SHP77 treated with DMSO at 0.1 percent for 48 hours (cell line): Measurements from ENCODE around the gene DNAH5.

Source experiments
- DNase-seq: peaks from one replicate; lab custom pipeline; 2025; lab: John Stamatoyannopoulos, UW

The DNAH5 gene

DNA sequence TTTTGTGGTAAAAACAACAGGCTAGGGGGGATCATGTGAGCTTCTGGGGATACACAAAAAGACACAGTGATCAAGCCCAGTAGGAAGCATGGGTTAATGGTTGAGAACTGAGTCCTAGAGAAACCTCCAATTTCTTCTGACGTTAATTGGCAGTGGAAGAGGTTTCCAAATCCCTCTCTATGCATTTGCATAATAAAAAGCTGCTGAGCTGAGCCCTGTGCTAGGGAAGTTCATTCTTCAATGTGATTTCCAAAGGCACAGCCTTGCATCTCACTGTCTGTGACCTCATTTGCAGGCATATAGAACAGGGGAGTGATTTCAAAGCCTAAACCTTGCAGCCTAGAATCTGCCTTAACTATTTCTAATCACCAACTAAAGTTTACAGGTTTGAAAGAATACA is 812 bp downstream of the DNAH5 start:
- no peak for DNase-seq

DNA sequence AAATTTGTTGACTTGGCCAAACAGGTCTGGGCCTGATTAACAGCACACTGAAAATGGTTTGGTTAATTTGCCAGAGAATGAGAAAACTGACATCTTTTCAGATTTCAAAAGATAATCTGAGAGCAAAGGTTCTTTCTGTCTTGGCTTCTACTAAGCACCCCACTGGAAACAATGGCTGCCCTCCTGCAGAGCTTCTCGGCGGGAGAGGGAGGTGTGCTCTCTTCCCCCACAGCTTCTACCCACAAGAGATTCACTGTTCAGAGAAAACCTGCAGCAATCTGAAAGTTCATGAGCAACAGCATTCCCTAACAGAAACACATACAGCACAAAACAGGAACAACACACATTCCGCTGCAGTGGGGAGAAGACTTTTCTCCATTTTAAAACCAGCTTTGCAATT is 3.0 kb downstream of the DNAH5 start:
- DNase-seq: no peak

DNA sequence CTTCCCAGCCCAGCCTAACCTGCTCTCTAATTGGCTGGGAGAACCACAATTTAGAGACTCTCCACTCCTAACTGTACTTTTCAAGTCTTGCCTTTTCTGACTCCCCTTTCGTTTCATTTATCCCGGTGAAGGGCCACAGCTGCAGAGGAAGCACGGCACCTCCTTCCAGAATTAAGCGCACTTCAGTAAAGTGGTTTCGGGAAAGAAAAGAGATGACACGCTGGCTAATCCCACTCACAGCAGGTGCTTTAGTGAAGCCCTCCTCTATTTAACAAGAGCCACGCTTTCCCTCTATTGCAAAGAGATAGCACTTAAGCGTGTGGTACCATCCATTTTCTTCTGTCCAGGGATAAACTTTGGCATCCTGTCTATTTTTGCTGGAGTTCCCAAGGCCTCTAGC is 4.8 kb downstream of the DNAH5 start:
- DNase-seq: peak; percentile 40

DNA sequence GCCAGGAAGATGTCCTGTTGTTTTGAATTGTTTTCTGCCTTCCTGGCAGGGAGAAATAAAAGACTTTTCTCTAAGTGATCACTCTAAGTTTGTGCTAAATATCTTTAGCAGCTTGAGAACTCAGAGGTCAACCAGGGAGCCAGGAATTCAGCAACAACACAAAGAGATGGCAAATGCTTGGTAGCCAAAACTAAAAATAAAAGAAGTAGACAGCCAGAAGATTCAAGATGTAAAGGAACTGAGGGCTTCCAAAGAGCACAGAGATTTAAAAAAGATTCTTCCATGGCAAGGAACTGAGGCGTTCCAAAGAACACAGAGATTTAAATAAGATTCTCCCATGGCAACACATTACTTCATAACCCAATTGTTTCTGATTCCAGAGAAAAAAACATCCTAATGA is 9.6 kb downstream of the DNAH5 start:
- no peak for DNase-seq

DNA sequence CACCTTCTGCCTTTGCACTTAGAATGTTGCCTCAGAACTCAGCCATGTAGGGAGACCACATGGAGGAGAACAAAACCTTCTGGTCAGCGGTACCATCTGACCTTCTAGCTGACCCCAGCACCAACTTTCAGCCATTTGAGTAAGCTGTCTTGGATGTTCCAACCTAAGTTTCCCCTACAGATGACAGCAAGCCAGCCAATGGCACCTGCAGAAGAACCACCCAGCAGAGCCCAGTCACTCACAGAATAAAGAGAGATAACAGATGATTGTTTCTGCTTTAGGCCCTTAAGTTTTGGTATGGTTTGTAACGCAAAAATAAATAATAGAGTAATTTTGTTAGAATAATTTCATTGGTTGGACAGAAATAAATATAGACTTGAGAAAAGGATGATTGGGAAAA is 10.4 kb downstream of the DNAH5 start:
- no peak for DNase-seq

DNA sequence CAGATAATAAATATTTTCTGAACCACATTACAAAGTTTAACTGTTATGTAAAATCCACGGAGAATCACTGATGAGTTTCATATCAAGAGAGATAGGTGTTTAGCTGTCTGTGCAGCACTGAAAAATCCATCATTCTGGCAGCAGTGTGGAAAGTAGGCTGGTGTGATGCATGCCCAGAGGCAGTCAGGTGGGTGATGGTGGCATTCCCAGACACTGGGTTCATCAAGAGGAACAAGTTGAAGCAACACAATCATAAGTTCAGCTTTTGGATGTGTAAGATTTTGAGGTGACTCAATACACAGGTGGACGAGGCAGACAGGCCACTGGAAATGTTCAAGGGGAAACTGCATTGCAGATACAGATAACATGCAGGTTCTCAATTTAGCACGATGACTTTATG is 11.9 kb downstream of the DNAH5 start:
- no peak for DNase-seq

DNA sequence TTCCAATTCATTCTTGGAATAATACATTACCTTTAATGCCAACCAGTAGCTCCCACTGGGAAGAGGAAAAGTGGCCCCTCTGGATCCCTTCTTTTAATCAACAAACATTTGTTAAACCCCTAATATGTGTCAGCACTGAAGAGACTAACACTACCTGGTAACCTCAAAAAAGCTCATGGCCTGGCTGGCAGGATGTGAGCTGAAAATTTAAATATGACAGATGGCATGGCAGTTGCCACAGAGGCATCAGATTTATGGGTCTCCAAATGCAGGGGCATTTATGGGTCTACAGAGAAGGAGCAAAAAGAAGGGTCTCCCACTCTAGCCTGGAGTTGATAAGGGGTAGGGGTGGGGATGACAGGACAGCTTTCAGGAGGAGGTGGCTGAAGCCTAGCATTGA is 12.5 kb downstream of the DNAH5 start:
- DNase-seq: no peak

DNA sequence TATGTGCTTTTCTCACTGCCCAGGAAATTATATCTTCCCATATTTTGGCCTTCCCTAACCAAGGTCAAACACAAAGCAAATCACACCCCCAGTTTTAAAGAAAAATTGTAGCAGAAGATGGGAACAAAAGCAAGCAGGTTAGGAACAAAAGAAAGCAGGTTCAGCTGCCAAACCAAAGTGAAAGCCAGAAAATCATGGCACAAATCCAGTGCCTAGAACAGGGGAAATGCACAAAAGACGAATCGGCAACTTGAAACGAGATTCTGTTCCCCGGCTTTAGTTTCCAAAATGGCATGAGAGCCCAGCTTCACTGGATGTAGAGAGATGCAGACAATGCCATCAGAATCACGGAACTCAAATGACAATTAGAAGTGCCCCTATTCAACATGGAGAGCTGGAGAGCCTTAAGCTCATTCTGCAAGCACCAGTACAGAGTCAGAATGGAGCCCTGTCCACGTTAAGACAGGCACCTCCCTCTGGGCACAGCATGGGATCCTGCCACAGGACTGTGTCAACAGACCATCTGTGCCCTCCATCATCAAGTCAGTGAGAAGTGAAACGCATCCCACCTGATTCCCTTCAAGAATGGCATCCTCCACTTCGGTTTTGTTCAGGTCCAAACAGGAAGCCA is 13.8 kb downstream of the DNAH5 start:
- no peak for DNase-seq

DNA sequence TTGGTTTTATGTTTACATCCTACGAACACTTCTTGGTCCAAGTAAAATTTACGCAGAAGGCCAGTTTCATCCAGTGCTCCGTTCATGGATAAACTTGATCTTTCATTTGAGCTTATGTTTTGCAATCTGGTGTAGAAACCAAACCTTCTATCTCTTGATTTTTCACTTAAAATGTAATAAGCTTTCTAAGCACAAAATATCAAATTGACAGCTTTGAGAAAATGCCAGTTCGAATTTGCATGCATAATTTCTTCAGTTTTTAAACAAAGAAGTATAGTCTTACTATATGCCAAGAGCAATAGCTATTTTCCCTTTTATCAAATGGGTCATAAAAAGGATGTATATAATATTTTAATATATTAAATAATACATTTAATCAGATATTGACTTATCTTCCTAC is 17.8 kb downstream of the DNAH5 start:
- DNase-seq: no peak

DNA sequence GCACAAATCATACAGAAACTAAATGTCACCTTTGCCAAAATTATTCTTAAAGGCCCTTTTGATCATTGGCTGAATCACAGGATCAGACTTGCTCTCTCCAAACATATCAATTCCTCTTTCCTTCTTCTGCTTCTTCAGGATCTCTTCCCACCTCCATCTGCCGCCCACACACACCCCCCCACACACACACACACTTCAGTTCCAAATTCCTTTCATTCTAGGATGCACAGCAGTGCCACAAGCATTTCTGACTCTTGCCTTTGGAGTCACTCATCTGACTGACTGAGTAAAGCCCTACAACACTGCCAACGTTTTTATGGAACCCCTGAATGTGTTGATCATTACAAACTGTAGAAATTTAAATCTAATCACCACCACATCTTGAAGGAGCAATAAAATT is 22.9 kb downstream of the DNAH5 start:
- no peak for DNase-seq

DNA sequence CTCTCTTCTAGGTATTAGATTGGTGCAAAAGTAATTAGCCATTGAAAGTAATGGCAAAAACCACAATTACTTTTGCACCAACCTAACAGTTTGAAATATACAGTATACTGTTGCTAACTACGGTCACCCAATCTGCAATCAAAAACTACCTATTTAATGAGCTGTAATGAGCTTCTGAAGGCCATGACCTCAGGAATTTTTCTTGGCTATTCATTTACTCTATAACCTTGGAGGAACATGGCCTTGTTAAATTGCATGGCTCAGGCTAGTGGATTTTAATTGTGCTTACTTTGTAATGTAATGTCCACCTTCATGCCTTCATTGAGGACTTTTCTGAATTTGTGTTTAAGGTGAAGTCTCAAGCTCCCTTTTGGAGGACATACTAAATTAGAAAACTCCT is 24.7 kb downstream of the DNAH5 start:
- no peak for DNase-seq

DNA sequence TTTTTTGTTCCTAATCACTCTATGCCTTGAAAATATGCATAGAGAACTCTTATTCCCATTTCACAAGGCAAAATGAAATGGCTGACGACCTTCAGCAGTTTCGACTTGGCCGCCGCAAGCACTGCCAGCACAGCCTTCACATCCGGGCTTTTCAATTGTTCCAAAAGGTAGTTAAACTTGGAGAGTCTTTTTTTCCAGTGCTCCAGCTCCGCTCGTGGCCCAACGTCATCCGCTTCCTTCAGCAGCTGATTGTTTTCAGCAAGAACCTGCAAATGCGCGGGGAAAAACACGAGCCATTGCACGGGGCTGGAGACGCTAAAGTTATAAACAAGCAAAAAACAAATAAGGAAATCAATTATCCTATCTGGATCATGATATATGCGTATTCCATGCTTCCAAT is 25.4 kb downstream of the DNAH5 start:
- DNase-seq: no peak

DNA sequence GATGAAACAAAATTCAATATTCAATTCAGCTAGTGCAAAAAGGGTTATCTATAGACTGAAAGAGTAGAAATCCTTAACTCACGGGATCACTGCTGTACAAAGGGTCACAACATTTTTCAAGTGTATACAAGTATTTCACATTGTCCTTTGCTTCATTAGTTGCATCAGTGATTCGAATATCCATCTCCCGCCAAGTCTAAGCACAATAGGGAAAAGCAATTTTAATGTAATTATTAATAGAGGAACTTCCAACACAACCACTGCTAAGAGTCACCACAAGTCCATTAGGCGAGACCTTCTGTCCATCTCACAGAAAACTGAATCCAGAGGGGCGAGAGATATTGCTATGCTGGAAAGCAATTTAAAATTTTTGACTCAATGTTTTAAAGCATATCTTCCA is 27.4 kb downstream of the DNAH5 start:
- DNase-seq: no peak

DNA sequence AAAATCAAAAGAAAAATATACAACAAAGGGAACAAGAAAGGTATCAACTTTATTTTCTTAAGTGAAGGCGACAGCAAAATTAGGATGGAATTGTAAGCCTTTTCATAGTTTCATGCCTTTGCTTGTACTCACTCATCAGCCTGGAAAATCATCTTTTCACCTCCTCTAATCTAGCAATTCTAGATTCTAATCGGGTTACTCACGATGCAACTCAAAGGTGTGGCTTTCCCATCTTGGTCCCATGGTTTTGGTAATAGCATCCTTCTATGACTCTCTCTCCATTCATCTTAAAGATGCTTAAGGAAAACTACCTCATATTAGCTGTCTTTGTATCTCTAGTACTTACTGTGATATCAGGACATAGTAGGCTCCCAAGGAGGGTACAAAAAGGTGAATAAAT is 30.5 kb downstream of the DNAH5 start:
- no peak for DNase-seq

DNA sequence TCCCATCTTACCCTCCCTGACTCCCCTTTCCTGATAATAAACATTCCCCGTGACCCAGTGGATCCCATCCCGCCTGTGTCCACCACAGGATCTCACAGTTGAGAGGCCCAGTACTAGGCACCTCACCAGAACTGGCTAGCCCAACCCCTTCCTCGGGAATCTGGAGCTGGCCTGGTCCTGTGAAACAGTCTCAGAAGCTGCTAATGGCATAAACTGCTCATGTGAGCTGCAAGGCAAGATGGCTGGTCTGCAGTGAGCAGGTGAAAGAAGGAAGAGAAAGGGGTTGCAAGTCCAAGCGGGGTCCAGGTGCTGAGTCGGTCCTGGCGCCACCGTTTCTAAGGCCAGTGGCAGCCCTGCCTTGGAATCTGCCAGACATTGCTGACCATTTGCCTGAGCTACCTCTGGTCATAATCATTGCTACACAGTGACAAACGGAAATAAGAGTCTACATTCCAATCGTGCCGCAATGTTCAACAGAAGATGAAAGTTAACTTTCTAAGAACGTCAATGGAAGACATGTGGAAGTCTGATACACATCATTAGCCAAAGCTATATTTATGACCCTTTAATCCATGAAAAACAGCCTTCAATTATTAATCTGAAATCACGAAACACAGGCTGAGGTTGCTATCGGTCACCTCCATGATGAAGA is 33.7 kb downstream of the DNAH5 start:
- no peak for DNase-seq

DNA sequence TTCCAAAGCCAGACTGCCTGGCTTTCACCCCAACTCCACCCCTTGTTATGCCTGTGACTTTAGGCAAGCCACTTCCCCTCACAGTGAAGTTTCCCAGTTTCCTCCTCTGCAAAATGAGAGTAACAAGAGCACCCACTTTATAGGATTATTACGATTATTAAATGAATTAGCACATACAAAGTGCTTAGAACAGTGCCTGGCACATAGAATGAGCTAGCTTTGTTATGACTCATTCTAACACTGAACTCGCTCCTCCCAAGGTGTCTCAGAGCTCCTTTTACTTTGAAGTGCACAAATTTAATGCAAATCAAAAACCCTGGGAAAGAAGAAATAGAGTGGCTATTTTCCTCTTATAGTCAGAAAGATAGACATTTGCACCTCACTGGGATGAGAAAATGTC is 34.3 kb downstream of the DNAH5 start:
- no peak for DNase-seq

DNA sequence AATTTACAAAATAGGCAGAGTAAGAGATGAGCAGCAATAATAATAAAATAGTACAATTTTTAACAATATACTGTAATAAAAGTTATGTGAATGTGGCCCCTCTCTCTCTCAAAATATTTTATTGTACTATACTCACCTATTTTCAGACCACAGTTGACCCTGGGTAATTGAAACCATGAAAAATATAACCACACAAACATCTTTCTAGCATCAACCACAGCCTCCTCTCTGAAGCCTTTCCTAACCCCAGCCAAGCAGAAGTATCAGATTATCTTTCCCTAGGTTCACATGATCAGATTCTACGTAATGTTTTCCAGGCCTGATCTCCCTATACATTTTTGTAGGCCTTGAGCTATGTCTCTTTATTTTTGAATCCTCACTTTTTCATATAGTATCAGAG is 35.2 kb downstream of the DNAH5 start:
- no peak for DNase-seq

DNA sequence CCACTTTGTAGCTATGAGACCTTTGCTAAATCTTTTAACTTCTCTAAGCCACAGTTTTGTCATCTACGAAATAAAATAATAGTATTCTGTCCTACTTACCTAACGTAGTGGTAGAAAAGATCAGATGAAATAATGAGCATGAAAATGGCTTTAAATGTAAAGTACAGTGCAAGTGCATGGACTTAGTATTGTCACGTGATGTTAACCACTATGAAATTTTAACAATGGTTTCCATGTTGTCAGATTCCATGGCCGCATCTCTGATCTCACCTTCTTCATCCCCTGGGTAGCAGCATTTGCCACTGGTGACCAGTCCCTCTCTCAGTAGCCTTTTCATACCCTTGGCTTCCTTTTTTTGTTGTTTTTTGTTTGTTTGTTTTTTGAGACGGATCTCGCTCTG is 45.9 kb downstream of the DNAH5 start:
- DNase-seq: no peak

DNA sequence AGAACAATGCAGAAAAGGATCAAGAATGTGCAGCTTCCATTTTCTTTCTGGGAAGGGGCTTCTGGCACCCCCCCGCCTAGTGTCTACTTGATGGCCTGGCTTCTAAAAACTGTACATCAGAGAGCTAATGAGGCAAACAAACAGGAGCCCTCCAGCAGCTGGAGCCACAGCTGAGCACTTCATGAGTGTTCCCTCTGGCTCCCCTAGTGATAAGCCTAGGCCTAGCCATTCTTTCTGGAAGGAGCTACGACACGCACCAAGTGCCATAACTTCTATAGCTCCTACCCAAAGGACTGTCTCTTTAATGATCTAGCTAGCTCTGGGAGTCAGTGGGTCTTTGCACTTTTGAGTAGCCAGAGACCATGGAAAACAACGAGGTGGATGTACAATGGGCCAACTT is 66.1 kb downstream of the DNAH5 start:
- no peak for DNase-seq

DNA sequence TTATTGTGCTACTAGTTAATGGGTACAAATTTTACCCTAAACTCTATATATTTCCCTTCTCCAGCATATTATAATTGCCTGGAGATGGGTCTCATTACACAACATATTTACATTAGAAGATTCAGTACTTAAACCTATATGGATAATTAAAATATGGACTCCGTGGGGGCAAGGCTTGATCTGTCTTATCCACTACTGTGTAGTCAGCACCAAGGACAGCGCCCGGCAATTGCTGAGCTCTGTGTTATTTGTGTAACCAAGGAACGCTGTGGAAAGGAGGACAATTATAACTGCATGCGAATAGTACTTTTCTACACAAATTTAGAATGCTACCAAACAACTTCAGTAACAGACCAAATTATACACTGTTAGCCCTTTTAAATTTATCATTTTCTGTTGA is 77.7 kb downstream of the DNAH5 start:
- DNase-seq: no peak

DNA sequence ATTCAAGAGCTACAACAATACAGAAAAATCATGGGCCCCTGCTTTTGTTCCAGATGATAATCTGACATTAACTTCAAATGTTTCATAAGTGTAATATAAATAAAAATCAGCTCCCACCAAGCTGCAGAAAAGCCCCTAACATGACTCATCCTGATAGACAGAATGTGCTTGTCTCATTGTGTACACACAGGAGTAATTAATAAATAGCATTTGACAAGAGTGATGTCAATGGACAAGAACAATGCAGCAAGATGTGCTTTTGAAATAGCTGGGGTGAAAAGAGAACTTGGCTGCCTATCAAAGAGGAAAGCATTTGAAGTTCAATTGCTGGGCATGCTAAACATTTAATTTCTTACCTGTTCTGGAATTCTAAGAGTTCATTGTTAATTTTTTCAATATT is 79.2 kb downstream of the DNAH5 start:
- DNase-seq: no peak

DNA sequence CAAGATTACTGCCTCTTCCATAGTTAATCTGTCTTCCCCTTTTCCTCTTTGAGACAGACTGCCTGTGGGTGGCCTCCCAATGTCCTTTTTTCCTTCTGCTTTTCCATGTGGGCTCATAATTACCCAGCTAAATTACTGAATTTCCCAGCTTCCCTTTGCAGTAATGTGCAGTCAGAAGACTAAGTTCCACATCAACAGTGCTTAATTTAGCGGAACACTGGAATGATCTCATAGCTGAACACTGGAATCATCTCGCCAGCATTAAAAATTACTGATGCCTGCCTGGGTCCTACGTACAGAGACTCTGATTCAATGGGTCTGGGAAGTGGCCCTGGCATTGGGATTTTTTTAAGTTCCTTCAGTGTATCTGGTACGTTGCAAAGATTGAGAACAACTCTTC is 84.3 kb downstream of the DNAH5 start:
- no peak for DNase-seq

DNA sequence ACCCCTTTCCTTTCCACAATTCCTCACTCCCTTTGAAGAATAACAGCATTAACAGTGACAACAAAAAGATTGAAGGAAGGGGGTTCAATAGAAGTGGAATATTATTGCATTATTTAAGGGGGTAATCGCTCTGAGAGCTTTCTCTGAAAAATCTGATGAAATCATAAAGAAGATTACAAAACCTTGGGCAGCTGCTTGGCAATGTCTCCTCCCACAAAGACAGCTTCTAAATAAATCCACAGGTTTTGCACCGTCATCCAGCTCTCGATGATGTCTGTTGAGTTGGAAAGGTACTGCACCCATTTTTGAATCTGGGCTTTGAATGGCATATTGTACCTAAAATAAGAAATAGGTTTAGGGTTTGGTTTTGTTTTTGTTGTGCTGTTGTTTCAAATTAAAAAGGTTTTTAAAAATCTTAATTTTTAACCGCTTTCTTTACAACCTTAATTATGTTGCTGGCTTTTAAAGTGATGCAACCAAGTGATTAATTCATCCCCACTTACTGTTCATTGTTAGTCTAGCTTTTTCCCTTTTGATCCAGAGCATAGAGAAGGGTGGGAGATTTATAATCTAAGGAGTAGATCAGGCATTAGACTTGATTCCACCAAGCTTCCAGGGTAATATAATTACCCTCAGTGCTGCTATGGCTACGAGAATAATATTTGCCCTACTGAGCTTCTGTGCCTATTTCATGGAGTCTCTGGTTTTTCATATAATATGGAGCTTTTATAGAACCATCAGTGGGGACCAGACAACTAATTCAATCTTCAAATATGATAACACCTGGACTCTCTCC is 85.0 kb downstream of the DNAH5 start:
- no peak for DNase-seq
